IMR-90 (cell line): ENCODE measurements around the gene MND1.
A peak's percentile ranks its signal among the peaks of the same experiment; 100 is the strongest.

Source experiments
- BHLHE40 ChIP-seq: fragments of 150-350 bp; IDR thresholded peaks from 2 replicates; pipeline ENCODE4 v1.6.1; 2016; ENCODE audit warnings: mild to moderate bottlenecking, low read depth, low read length
- CHD1 ChIP-seq: IDR thresholded peaks from 2 replicates; pipeline ENCODE4 v1.6.1; 2012; ENCODE audit warnings: low read depth, low read length, improper control_type of control experiment
- ELK1 ChIP-seq: fragments of 150-350 bp; IDR thresholded peaks from 2 replicates; pipeline ENCODE4 v1.6.1; 2016; ENCODE audit warnings: low read depth, mild to moderate bottlenecking, low read length, moderate library complexity, borderline replicate concordance
- MAFK ChIP-seq: IDR thresholded peaks from 2 replicates; pipeline ENCODE4 v1.6.1; 2012; ENCODE audit warnings: low read depth, low read length, improper control_type of control experiment
- MAZ ChIP-seq: IDR thresholded peaks from 2 replicates; pipeline ENCODE4 v1.6.1; 2012; ENCODE audit warnings: low read depth, mild to moderate bottlenecking, low read length, improper control_type of control experiment, moderate library complexity, borderline replicate concordance
- MXI1 ChIP-seq: IDR thresholded peaks from 2 replicates; pipeline ENCODE4 v1.6.1; 2012; ENCODE audit warnings: low read depth, mild to moderate bottlenecking, low read length, moderate library complexity, borderline replicate concordance
- NFE2L2 ChIP-seq: fragments of 150-350 bp; IDR thresholded peaks from 2 replicates; pipeline ENCODE4 v1.6.1; 2016; ENCODE audit warnings: low read depth, mild to moderate bottlenecking, low read length
- POLR2A ChIP-seq: IDR thresholded peaks from 2 replicates; pipeline ENCODE4 v1.6.1; 2012; ENCODE audit warnings: mild to moderate bottlenecking, low read depth, low read length
- RAD21 ChIP-seq: IDR thresholded peaks from 2 replicates; pipeline ENCODE4 v1.6.1; 2012; ENCODE audit warnings: low read length, improper control_type of control experiment
- RFX5 ChIP-seq: IDR thresholded peaks from 2 replicates; pipeline ENCODE4 v1.8.0; 2012; ENCODE audit warnings: low read depth, mild to moderate bottlenecking, low read length, moderate library complexity
- SMC3 ChIP-seq: fragments of 150-350 bp; IDR thresholded peaks from 2 replicates; pipeline ENCODE4 v1.6.1; 2016; ENCODE audit warnings: low read depth, mild to moderate bottlenecking, antibody characterized with exemption, low read length, moderate library complexity
- TF ChIP-seq, protein P1 (sequence below): fragments of 150-350 bp; IDR thresholded peaks from 2 replicates; pipeline ENCODE4 v1.6.1; 2017; ENCODE audit warnings: mild to moderate bottlenecking, antibody characterized with exemption, low read length, low read depth
- TF ChIP-seq, protein P2 (sequence below): conservative IDR thresholded peaks from 2 replicates; pipeline ENCODE4 v1.5.1; 2012; ENCODE audit warnings: mild to moderate bottlenecking, low read depth, low read length, improper control_type of control experiment

DNA sequence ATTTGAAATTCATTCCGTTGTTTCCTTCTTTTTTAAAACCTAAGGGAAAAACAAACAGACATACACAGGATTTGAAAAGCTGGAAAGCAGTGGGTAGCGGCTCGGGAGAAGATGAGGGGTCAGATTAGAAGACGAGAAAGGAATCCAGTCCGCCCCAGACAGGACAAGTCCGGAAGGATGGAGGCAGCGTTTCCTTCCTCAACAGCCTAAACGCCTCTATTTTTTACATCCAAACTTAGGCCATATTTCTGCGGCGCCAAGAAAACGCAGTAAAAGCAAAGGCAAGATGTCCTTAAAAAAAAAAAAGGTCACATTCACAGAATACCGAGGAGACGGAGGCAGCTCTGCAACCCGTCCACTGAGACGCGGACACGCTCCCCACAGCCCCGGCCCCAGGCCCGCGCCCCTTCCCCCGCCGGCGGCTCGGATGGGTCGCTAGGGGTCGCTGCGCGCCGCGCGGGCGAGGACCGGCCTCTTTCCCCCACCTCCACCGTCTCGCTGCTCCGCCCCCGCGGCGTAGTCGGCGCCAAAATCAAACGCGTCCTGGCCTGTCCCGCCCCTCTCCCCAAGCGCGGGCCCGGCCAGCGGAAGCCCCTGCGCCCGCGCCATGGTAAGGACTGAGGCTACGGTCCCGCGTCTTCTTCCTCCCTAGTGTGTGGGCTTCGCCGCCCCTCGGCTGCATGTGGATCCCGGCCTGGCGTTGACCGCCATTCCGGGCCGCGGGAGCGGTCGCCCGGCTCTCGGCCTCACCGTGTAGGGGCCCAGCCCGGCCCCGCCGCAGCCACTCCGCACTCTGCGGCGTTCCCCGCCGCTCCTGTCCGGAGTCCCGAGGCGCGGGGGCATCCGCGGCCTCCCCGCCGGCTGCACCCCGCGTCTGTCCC is at the start of gene MND1:
- TF ChIP-seq, protein P1, sequence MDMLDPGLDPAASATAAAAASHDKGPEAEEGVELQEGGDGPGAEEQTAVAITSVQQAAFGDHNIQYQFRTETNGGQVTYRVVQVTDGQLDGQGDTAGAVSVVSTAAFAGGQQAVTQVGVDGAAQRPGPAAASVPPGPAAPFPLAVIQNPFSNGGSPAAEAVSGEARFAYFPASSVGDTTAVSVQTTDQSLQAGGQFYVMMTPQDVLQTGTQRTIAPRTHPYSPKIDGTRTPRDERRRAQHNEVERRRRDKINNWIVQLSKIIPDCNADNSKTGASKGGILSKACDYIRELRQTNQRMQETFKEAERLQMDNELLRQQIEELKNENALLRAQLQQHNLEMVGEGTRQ = no peak
- TF ChIP-seq, protein P2, sequence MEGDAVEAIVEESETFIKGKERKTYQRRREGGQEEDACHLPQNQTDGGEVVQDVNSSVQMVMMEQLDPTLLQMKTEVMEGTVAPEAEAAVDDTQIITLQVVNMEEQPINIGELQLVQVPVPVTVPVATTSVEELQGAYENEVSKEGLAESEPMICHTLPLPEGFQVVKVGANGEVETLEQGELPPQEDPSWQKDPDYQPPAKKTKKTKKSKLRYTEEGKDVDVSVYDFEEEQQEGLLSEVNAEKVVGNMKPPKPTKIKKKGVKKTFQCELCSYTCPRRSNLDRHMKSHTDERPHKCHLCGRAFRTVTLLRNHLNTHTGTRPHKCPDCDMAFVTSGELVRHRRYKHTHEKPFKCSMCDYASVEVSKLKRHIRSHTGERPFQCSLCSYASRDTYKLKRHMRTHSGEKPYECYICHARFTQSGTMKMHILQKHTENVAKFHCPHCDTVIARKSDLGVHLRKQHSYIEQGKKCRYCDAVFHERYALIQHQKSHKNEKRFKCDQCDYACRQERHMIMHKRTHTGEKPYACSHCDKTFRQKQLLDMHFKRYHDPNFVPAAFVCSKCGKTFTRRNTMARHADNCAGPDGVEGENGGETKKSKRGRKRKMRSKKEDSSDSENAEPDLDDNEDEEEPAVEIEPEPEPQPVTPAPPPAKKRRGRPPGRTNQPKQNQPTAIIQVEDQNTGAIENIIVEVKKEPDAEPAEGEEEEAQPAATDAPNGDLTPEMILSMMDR = peak; percentile 90
- TF ChIP-seq MAFK = no peak
- TF ChIP-seq MXI1 = peak; percentile 92; the same call in 1 of the 2 replicates
- TF ChIP-seq POLR2A = peak; percentile 28; the same call in 1 of the 2 replicates
- TF ChIP-seq CHD1 = no peak
- peak; percentile 84 for TF ChIP-seq RAD21
- TF ChIP-seq ELK1 = no peak
- TF ChIP-seq BHLHE40 = no peak
- TF ChIP-seq SMC3 = peak; percentile 73
- no peak for TF ChIP-seq RFX5
- TF ChIP-seq MAZ = peak; percentile 86; the same call in 1 of the 2 replicates
- no peak for TF ChIP-seq NFE2L2
